GM12864 (cell line): Measurements from ENCODE around the gene DHX36.

ENCODE experiments used
- DNase-seq: peaks from one replicate; pipeline ENCODE4 v3.0.0-alpha.2; 2011; ENCODE audit warnings: low read depth
- H3K4me3 ChIP-seq: 2 replicates; pipeline ENCODE4 v1.5.1; 2011; ENCODE audit warnings: mild to moderate bottlenecking, low read depth, low read length, control low read depth
- TF ChIP-seq, protein P1 (sequence below): IDR thresholded peaks from 2 replicates; pipeline ENCODE4 v1.5.1; 2011; ENCODE audit warnings: low read depth, mild to moderate bottlenecking, moderate library complexity, low read length, control low read depth, inconsistent platforms; ENCODE audit errors: missing control alignments

Gene DHX36

DNA sequence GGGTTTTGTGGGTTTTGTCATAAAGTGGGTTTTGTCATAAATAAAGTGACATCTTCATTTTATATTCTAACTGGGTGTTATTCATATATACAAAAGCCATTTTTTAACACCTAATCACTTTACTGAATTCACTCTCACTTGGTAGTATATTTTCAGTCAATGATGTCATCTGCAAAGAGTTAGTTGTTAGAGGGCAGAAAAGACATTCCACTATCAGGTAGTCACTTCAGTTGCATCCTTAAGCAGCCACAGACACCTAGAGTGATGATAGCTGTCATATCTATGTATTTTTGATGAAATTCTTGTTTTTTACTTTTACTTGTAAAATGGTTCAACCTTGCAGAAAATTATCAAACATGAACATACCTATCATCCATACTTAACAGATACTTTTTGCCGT lies 89.0 kb downstream of the DHX36 start:
- DNase-seq: no peak
- no peak overlapping the region for H3K4me3 ChIP-seq
- TF ChIP-seq, protein P1, sequence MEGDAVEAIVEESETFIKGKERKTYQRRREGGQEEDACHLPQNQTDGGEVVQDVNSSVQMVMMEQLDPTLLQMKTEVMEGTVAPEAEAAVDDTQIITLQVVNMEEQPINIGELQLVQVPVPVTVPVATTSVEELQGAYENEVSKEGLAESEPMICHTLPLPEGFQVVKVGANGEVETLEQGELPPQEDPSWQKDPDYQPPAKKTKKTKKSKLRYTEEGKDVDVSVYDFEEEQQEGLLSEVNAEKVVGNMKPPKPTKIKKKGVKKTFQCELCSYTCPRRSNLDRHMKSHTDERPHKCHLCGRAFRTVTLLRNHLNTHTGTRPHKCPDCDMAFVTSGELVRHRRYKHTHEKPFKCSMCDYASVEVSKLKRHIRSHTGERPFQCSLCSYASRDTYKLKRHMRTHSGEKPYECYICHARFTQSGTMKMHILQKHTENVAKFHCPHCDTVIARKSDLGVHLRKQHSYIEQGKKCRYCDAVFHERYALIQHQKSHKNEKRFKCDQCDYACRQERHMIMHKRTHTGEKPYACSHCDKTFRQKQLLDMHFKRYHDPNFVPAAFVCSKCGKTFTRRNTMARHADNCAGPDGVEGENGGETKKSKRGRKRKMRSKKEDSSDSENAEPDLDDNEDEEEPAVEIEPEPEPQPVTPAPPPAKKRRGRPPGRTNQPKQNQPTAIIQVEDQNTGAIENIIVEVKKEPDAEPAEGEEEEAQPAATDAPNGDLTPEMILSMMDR: no peak

DNA sequence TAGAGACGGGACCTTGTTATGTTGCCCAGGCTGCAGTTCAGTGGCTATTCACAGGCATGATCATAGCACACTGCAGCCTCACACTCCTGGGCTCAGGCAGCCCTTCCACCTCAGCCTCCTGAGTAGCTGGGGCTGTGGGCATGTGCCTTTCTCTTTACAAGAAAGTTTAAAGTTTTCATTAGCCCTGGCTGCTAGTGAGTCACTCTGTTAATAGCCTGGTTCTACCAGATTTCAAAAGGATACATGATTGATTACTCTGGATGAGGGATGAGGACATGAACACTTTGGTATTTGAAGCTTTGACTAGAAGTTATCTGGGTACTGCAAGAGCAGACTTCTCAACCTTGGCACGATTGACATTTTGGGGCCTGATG lies 95.1 kb downstream of the DHX36 start:
- TF ChIP-seq, protein P1: no peak
- no peak for DNase-seq
- no peak overlapping the region for H3K4me3 ChIP-seq

DNA sequence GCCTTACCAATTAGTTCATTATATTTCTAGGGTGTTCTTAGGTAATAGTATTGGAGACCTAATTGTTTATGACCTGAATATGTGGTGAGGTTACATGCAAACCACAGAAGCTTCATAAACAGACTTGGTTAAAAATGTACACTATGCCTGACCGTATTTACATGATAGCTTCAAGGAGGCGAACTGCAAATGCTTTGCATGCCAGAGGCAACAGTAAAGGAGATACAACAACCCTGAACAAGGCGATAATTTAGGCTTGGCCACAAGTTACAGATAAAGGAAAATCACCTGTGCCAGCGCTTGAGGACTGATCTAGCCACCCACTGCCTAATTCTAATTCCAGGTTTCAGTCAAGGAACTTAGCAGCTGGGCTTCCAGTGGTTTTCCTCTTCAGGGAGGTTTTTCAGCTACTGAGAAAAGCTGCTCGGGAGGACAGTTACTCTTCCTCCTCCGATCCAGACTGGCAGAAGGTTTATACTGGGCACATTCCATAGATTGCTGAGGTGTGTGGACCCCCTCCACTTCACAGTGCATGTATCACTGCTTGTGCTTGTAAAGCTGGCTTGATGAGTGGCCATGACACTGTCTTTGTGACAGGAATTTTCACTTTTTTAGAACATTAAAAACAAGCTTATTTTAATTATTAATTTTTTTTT lies 95.6 kb downstream of the DHX36 start:
- TF ChIP-seq, protein P1: no peak
- no peak overlapping the region for H3K4me3 ChIP-seq
- no peak for DNase-seq

DNA sequence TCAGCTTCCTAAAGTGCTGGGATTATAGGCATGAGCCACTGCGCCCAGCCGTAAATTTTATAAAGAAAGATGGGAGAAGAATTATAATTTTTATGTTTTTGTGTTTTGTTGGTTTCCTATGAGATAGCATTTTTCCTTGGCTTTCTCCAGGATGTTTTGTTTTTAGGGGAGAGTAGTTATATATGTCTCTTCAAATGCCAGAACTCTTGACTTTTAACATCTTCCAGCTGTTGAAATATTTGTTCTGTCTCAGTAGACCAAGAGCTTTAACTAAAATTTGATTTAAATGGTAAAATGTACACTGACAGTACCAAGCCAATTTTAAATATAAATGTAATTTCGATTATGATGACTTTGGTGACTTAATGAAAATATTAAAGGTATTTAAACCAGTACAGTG lies 96.8 kb downstream of the DHX36 start:
- TF ChIP-seq, protein P1: no peak
- DNase-seq: no peak
- H3K4me3 ChIP-seq: no peak overlapping the region

DNA sequence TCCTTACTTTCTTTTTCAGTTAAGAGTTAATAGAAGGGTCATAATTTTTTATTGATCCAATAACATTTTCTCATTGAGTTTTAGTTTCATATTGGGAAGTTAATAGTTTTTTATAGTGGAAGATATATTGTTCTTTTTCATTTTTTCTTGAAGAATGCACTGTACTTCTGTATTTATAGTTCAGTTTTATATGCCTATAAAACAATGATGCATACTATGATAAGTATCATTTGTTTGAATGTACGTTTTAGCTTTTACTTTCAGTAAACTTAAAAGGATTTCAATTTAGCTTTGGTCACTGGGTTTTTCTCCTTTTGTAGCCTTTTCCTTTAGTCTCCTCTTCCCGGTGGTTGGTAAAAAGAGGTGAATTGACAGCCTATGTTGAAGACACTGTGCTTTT lies 98.8 kb downstream of the DHX36 start:
- no peak overlapping the region for H3K4me3 ChIP-seq
- TF ChIP-seq, protein P1: no peak
- no peak for DNase-seq

DNA sequence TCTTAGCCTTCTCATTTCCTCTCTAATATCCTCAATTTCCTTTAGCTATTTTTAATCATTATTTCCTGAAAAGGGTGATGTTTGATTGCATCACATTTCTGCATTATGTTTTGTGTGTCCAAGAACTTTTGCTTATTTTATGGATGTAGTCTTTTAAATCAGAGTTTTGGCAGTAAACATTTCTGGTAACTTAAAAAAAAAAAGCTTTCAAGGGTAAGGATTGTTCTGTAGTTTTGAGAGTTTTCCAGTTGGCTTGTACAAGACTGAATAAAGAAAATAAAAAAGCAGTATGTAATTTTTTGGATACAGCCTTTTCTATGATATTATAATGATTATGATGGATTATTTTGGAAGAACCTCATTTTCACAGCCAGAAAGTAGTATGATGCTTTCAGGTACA lies 99.4 kb downstream of the DHX36 start:
- DNase-seq: no peak
- no peak overlapping the region for H3K4me3 ChIP-seq
- TF ChIP-seq, protein P1: no peak

DNA sequence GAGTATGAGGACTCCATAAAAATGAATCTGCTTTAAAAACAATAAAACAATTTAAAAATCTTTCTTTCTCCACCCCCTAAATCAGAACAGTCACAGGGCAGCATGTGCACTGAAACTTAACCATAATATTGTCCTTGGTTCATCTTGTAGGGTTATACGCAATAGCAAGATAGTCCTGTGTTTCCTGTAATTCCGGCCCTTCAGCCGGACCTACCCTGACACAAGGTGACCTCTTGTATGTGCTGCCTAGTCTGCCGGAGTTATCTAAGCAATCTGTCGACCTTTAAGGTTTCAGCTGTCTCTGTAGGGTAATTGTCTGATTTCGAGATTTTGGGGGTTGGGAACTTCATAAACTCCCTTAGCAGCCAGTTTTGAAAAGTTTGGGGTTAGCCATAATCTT lies 99.9 kb downstream of the DHX36 start:
- no peak for DNase-seq
- no peak overlapping the region for H3K4me3 ChIP-seq
- TF ChIP-seq, protein P1: no peak
